BE2C (cell line): ENCODE data around the gene DAG1. TPM values are rescaled to one million over a fixed set of nuclear protein-coding genes. Genes with fewer than 3 reads are reported as not detected.

Experiments
- DNase-seq: peaks from one replicate; pipeline ENCODE4 v3.0.0-alpha.2; 2020
- H3K27me3 ChIP-seq: fragments of 250-450 bp; sonication (Bioruptor Pico); 2 replicates; pipeline ENCODE4 v1.5.1; 2020; ENCODE audit warnings: mild to moderate bottlenecking
- H3K36me3 ChIP-seq: fragments of 250-450 bp; sonication (Bioruptor Pico); 2 replicates; pipeline ENCODE4 v1.5.1; 2020; ENCODE audit warnings: mild to moderate bottlenecking
- H3K4me1 ChIP-seq: fragments of 250-450 bp; sonication (Bioruptor Pico); 2 replicates; pipeline ENCODE4 v1.5.1; 2020
- H3K4me3 ChIP-seq: 2 replicates; pipeline ENCODE4 v1.5.1; 2011; ENCODE audit warnings: low read depth, low read length
- H3K9me3 ChIP-seq: fragments of 250-450 bp; sonication (Bioruptor Pico); 2 replicates; pipeline ENCODE4 v1.5.1; 2020
- polyA plus RNA-seq: library from polyadenylated mRNA; unstranded; fragments of >200 nt; gene quantifications from one replicate; pipeline ENCODE4 v1.2.1, GENCODE V29; 2012; ENCODE audit warnings: low read depth, missing spikeins; ENCODE audit not compliant: insufficient read length, insufficient read depth
- TF ChIP-seq, protein P1 (sequence below): IDR thresholded peaks from 2 replicates; pipeline ENCODE4 v1.5.1; 2012; ENCODE audit warnings: mild to moderate bottlenecking, low read depth, low read length

The DAG1 gene
- polyA plus RNA-seq, result 31.4 TPM

DNA sequence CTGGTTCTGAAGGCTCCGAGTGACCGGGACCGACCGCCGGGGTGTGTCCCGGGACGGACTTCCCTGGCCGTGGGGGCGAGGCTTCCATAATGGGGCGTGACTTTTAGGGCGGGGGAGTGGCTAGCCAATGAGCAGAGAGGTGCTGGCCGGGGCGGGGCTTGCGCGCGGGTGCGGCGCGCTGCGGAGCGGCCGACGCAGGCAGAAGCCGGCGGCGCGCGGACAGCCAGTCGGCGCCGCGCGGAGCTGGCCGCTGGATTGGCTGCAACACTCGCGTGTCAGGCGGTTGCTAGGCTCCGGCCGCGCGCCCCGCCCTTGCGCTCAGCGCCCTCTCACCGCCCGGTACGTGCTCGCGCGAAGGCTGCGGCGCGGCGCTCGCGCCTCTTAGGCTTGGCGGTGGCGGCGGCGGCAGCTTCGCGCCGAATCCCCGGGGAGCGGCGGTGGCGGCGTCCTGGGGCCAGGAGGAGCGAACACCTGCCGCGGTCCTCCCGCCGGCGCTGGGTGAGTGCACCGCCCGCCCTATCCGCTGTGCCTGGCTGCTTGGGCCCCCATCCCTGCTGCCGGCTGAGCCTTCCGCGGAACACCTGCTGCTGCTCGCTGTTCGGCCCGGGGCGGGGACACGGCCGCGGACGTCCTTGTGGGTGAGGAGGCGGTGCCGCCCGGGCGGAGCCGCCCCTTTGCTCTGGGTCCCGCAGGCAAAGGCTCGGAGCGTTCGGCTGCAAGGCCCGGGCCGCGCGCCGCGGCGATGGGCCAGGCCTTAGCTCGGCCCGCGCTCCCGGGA, at the start of gene DAG1:
TSS of gene DAG1 (plus strand) at position 332 of the 778 bp plus-strand sequence. CDS start 40,268 bp downstream, outside the sequence.
- Histone ChIP-seq H3K4me3 (peak within 1 kb of the TSS; percentile 76), H3K36me3 (no peaks in the 10 kb centered on the region), H3K4me1 (peaks cover 7% of the 10 kb centered on the region; the same call in 1 of the 2 replicates), H3K27me3 (no peaks in the 10 kb centered on the region), H3K9me3 (no peaks in the 10 kb centered on the region)
- DNase-seq, result peak; percentile 93
- TF ChIP-seq, protein P1, sequence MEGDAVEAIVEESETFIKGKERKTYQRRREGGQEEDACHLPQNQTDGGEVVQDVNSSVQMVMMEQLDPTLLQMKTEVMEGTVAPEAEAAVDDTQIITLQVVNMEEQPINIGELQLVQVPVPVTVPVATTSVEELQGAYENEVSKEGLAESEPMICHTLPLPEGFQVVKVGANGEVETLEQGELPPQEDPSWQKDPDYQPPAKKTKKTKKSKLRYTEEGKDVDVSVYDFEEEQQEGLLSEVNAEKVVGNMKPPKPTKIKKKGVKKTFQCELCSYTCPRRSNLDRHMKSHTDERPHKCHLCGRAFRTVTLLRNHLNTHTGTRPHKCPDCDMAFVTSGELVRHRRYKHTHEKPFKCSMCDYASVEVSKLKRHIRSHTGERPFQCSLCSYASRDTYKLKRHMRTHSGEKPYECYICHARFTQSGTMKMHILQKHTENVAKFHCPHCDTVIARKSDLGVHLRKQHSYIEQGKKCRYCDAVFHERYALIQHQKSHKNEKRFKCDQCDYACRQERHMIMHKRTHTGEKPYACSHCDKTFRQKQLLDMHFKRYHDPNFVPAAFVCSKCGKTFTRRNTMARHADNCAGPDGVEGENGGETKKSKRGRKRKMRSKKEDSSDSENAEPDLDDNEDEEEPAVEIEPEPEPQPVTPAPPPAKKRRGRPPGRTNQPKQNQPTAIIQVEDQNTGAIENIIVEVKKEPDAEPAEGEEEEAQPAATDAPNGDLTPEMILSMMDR, result no peak

DNA sequence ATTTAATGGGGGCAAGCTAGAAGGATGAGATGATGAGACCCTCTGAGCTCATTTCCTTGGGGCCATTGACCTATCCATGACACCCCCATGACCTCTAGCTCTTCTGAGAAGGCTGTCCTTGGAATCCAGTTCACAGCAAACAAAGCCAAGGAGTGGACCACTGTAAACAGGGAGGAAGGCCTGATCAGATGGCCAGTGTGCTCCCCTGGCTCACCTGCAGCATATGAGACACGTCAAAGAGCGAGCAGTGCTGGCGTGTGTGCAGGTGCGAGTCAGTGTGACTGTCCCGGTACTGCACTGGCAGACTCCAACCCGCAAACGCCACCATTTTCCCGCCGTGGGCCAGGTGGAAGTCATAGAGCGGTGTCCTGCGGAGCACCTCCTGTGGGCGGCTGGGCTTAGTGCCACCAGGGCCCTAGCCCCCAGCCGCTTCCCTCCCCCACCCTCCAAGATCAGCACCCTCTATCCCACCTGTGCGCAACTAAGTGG, 48.1 kb upstream of the DAG1 start:
- H3K27me3 ChIP-seq, result no peaks in the 10 kb centered on the region
- no peak overlapping the region for H3K4me3 ChIP-seq
- TF ChIP-seq, protein P1, result no peak
- H3K36me3 ChIP-seq, result no peaks in the 10 kb centered on the region
- H3K4me1 ChIP-seq, result no peaks in the 10 kb centered on the region
- DNase-seq, result no peak
- no peaks in the 10 kb centered on the region for H3K9me3 ChIP-seq

DNA sequence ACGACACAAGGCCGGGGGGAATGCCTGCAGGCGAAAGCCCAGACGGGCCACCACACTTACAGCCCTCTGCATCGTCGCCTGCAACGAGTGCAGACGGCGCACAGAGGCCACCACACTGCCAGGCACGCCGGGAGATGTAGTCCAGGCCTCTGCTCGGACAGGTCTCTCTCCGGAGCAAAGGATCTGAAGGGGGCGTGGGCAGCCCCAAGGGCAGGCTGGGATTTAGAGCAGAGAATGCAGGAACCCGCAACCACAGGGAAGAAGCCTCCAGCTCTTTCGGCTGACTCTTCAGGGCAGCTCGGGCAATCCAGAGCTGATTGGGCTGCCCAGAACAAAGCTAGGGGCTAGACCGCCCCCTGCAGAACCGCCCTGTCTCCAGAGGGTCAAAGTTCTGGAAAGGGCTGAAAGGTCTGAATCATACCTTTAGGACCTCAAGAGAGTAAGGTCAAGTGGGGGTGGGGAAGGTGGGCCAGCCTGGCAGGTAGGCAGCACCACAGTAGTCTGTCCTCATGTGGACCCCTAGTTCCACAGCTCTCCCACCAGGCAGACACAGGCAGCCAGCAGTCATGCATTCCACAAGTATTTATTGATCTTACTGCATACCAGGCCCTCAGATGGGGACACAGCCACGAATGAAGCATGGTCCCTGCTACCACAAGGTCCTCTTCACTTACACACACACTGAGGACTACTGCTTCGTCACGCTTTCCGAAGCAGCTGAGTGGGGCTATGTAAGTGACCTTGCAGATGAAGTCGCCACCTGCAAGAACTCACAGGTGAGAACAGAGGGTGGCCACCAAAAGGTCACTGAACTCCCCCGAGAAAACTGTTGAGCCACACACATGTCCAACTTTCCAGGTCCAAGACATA, 47.5 kb upstream of the DAG1 start, which contains the start of gene AMT:
TSS of gene AMT (minus strand) at position 95 of the 870 bp plus-strand sequence. CDS start at position 72, 23 bp downstream.
- Histone ChIP-seq H3K9me3 (no peaks in the 10 kb centered on the region), H3K4me1 (no peaks in the 10 kb centered on the region), H3K27me3 (no peaks in the 10 kb centered on the region), H3K36me3 (no peaks in the 10 kb centered on the region), H3K4me3 (no peak within 1 kb of the TSS)
- TF ChIP-seq, protein P1, result no peak
- DNase-seq, result no peak

DNA sequence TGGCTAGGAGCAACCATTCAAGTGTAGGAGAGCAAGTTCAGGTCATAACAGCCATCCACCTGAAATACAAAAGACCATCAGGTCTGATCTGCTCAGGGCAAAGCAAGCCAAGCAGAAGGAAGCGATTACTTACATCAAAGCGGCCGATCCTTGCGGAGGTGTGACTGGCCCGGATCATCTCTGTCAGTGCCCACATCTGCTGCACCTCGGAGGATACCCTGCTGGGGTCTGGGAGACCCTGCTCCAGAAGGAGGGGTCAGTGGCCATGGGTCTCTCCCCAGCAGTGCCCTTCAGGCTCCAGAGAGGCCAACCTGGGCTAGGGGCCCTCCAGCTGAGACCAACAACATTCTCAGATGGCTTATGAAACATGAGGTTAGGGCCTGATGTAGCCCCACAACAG, 45.3 kb upstream of the DAG1 start:
- Histone ChIP-seq H3K36me3 (no peaks in the 10 kb centered on the region), H3K4me3 (no peak overlapping the region), H3K27me3 (no peaks in the 10 kb centered on the region), H3K9me3 (no peaks in the 10 kb centered on the region), H3K4me1 (no peaks in the 10 kb centered on the region)
- no peak for DNase-seq
- TF ChIP-seq, protein P1, result no peak

DNA sequence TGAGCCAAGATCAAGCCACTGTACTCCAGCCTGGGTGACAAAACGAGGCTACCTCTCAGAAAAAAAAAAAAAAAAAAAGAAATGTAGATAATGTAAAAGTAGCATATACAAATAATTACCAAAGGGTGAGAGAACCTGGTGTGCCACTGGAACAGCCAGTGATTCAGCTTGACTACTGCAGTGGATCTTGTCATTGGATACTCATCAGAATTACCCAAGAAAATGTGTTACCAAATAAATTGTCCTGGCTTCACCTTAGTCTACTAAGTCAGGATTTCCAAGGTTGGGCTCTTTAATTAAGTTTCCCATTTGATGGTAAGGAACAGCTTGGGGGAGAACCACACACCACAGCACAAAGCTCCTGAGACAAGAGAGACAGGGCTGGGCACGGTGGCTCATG, 42.5 kb upstream of the DAG1 start:
- TF ChIP-seq, protein P1, result no peak
- H3K27me3 ChIP-seq, result no peaks in the 10 kb centered on the region
- no peak for DNase-seq
- H3K4me3 ChIP-seq, result no peak overlapping the region
- no peaks in the 10 kb centered on the region for H3K36me3 ChIP-seq
- no peaks in the 10 kb centered on the region for H3K9me3 ChIP-seq
- no peaks in the 10 kb centered on the region for H3K4me1 ChIP-seq
